ENCODE data around the gene CKMT2. TPM values are rescaled to one million over a fixed set of nuclear protein-coding genes. Genes with fewer than 3 reads are reported as not detected.

CKMT2 gene
- total RNA-seq, 1 experiment from 2014 or later = 0.66 TPM

GRCh38 chr5:81315830-81316229, 82.7 kb downstream of the CKMT2 start:
- Histone ChIP-seq H3K36me3 (replicated peaks; ENCODE audit: control insufficient read depth, insufficient read depth, low read length) (no peaks in the 10 kb centered on the region; the same call in 1 of the 2 replicates), H3K4me3 (ENCODE audit: insufficient read depth, low read depth, low read length) (no peak overlapping the region), H3K27me3 (ENCODE audit: control insufficient read depth, insufficient read depth, low read length) (no peaks in the 10 kb centered on the region)
- DNase-seq = no peak

Other genes starting within 250 kb of the CKMT2 start
- 11.3 and 13.8 TPM in 2 replicates for gene ZCCHC9, start 68.3 kb downstream of the CKMT2 start, total RNA-seq (2014; rRNA removed; shearing (Covaris generic))
- not detected in 2 replicates for gene ACOT12, start 160.8 kb downstream of the CKMT2 start, total RNA-seq (2014; rRNA removed; shearing (Covaris generic))

Measured in H7 (cell line).